ENCODE data around the gene LCTL. TPM values are rescaled to one million over a fixed set of nuclear protein-coding genes. Genes with fewer than 3 reads are reported as not detected.

LCTL gene
- polyA plus RNA-seq, 1 of the 3 experiments (the other 2 are of a cell fraction): 1.9 TPM

DNA sequence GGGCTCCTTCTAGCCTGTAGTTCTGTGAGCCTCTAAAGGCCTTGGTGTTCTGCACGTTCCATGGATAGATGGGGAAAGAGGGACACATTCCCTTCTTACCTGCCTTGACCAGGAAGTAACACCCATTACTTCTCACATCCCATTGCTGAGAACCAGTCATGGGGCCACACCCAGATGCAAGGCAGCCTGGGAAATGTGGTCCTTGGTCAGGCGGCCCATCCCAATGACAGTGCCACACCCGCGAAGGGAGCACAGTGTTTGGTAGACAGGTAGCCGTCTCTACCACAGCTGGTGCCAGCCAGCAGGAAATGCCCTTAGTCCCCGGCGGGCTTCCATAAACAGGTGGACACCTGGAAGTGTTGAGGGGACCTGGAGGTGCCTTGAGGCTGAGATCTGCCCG, 23.2 kb upstream of the LCTL start (continued):
- TF ChIP-seq, protein P1, sequence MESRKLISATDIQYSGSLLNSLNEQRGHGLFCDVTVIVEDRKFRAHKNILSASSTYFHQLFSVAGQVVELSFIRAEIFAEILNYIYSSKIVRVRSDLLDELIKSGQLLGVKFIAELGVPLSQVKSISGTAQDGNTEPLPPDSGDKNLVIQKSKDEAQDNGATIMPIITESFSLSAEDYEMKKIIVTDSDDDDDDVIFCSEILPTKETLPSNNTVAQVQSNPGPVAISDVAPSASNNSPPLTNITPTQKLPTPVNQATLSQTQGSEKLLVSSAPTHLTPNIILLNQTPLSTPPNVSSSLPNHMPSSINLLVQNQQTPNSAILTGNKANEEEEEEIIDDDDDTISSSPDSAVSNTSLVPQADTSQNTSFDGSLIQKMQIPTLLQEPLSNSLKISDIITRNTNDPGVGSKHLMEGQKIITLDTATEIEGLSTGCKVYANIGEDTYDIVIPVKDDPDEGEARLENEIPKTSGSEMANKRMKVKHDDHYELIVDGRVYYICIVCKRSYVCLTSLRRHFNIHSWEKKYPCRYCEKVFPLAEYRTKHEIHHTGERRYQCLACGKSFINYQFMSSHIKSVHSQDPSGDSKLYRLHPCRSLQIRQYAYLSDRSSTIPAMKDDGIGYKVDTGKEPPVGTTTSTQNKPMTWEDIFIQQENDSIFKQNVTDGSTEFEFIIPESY (IDR thresholded peaks at IDR 0.05; ENCODE audit: borderline replicate concordance, low read depth): no peak
- TF ChIP-seq MEF2A (IDR thresholded peaks at IDR 0.05; ENCODE audit: borderline replicate concordance, low read depth) (no peak), FOXJ3 (CRISPR knock-in tag; IDR thresholded peaks at IDR 0.05) (no peak), CTCF (IDR thresholded peaks at IDR 0.05) (no peak), IRF3 (IDR thresholded peaks at IDR 0.05; ENCODE audit: low read depth, low read length) (no peak), ELF1 (IDR thresholded peaks at IDR 0.05) (no peak), SMC3 (IDR thresholded peaks at IDR 0.05; ENCODE audit: low read depth, low read length) (no peak)

DNA sequence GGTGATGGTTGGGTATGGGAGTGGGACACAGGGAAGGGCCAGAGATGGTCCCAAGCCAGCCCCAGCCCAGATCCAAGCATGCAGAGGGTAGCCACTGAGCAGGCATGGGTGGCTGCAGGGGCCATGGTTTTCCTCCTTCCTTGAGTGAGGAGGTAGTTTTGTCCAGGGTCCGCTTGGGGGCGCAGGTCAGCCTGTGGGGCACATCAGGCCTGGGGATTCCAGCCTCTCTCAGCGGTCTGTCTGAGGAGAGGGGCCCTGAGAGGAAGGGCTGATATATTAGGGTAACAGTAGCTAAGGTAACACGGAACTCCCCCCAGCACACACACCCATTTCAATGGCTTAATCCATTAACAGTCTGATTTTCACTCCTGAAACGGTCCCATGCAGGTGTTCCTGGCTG, 22.7 kb upstream of the LCTL start:
- Histone ChIP-seq H3K4me2 (no peak overlapping the region), H3K9ac (no peak overlapping the region), H3K9me3 (no peaks in the 10 kb centered on the region), H3F3A (replicated peaks; ENCODE audit: insufficient read depth) (no peaks in the 10 kb centered on the region), H3K27me3 (ENCODE audit: insufficient read depth) (no peaks in the 10 kb centered on the region), H2AFZ (ENCODE audit: low read depth) (no peak overlapping the region), H3K4me3 (ENCODE audit: low read depth in 2 of 2, low read length in 1 of 2) (no peak overlapping the region), H3K9me2 (no peaks in the 10 kb centered on the region), H3K27ac (ENCODE audit: low read depth in 2 of 2, low read length in 1 of 2) (no peak overlapping the region), H3K79me2 (ENCODE audit: insufficient read depth) (no peaks in the 10 kb centered on the region), H4K20me1 (ENCODE audit: insufficient read depth) (no peaks in the 10 kb centered on the region), H3K4me1 (ENCODE audit: control insufficient read depth in 1 of 2, insufficient read depth in 2 of 2, low read depth in 1 of 2, low read length in 1 of 2) (peaks cover 0 to 8% of the 10 kb centered on the region in 2 experiments; a peak in 1 of 4 replicates), H3K36me3 (replicated peaks in 1 of 2; ENCODE audit: control insufficient read depth in 1 of 2, insufficient read depth in 2 of 2, low read length in 1 of 2) (no peaks in the 10 kb centered on the region)
- WGBS (ENCODE audit: low lambda C conversion rate): 61% methylated on average over 3 of the region's 5 CpGs
- DNase-seq: no peak
- ChIA-PET POLR2A (no interaction called here), CTCF (interaction anchor here (0.9 to 1.6 kb wide), 2 partner anchors 185 to 263 kb away, joined by 3 read pairs; no protein-coding TSS in a partner anchor)
- TF ChIP-seq YY1 (IDR thresholded peaks at IDR 0.05; ENCODE audit: low read depth): no peak
- TF ChIP-seq MAX (IDR thresholded peaks at IDR 0.05; ENCODE audit: low read depth): no peak
- no peak for TF ChIP-seq RXRA (IDR thresholded peaks at IDR 0.05; ENCODE audit: borderline replicate concordance, low read depth)
- TF ChIP-seq, protein P2, sequence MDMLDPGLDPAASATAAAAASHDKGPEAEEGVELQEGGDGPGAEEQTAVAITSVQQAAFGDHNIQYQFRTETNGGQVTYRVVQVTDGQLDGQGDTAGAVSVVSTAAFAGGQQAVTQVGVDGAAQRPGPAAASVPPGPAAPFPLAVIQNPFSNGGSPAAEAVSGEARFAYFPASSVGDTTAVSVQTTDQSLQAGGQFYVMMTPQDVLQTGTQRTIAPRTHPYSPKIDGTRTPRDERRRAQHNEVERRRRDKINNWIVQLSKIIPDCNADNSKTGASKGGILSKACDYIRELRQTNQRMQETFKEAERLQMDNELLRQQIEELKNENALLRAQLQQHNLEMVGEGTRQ (IDR thresholded peaks at IDR 0.05; ENCODE audit: borderline replicate concordance, low read depth, low read length): no peak
- no peak for TF ChIP-seq MEF2A (IDR thresholded peaks at IDR 0.05; ENCODE audit: borderline replicate concordance, low read depth)
- TF ChIP-seq FOSL2 (IDR thresholded peaks at IDR 0.05; ENCODE audit: borderline replicate concordance, low read depth): no peak
- no peak for TF ChIP-seq TEAD4 (IDR thresholded peaks at IDR 0.05; ENCODE audit: borderline replicate concordance, insufficient read depth)
- no peak for TF ChIP-seq USF1 (IDR thresholded peaks at IDR 0.05; ENCODE audit: borderline replicate concordance, low read depth)
- TF ChIP-seq IRF3 (IDR thresholded peaks at IDR 0.05; ENCODE audit: low read depth, low read length): no peak
- no peak for TF ChIP-seq REST (IDR thresholded peaks at IDR 0.05; ENCODE audit: low read depth, low read length)
- TF ChIP-seq TCF12 (IDR thresholded peaks at IDR 0.05): no peak
- no peak for TF ChIP-seq MXI1 (IDR thresholded peaks at IDR 0.05; ENCODE audit: low read depth, low read length)
- no peak for TF ChIP-seq EZH2phosphoT487 (IDR thresholded peaks at IDR 0.05; ENCODE audit: borderline replicate concordance, low read depth)
- TF ChIP-seq NRF1 (IDR thresholded peaks at IDR 0.05; ENCODE audit: low read depth, low read length): no peak
- no peak for TF ChIP-seq FOXJ3 (CRISPR knock-in tag; IDR thresholded peaks at IDR 0.05)
